Lower lobe of right lung (tissue), 2 donors: ENCODE results near the gene XPR1. TPM values are rescaled to one million over a fixed set of nuclear protein-coding genes. Genes with fewer than 3 reads are reported as not detected.

ENCODE experiments used
- ATAC-seq, 2 donors: fragments of 200-7000 bp; cut with Tn5 transposase; one replicate each; pipeline ENCODE4 v1.9.1; 2020 to 2022; ENCODE audit warnings: mild to moderate bottlenecking in 2 of 2, moderate library complexity in 2 of 2
- DNase-seq: peaks from one replicate; pipeline ENCODE4 v3.0.0-alpha.2; 2020
- H3K27ac ChIP-seq: fragments of 200-600 bp; one replicate; pipeline ENCODE4 v1.8.0; 2022
- H3K27me3 ChIP-seq: fragments of 200-600 bp; one replicate; pipeline ENCODE4 v1.8.0; 2022; ENCODE audit warnings: low read depth
- H3K36me3 ChIP-seq: fragments of 200-600 bp; one replicate; pipeline ENCODE4 v1.8.0; 2022; ENCODE audit warnings: mild to moderate bottlenecking
- H3K4me1 ChIP-seq: fragments of 200-600 bp; one replicate; pipeline ENCODE4 v1.8.0; 2022
- H3K4me3 ChIP-seq: fragments of 200-600 bp; one replicate; pipeline ENCODE4 v1.8.0; 2022; ENCODE audit warnings: mild to moderate bottlenecking
- H3K9me3 ChIP-seq: fragments of 200-600 bp; one replicate; pipeline ENCODE4 v1.8.0; 2022
- CTCF ChIP-seq: fragments of 200-600 bp; IDR thresholded peaks from one replicate; pipeline ENCODE4 v1.8.0; 2022; ENCODE audit warnings: antibody characterized with exemption, mild to moderate bottlenecking
- intact Hi-C: fragments of 100-400 bp; cut with DNase I; formaldehyde crosslinking; loops from one replicate; pipeline ENCODE4 v1.11.0; 2022
- total RNA-seq: library from RNA; stranded (reverse); fragmentation: NEBNext Ultra II Directional; extraction: Animal tissue kit (Norgen Biotek cat#: 25700); gene quantifications from one replicate; pipeline ENCODE4 v1.2.1, GENCODE V29; 2021
- donor health status: DM: no; HTN: yes; CAD: no; lungs with severe emphysema.

XPR1 gene
- total RNA-seq, 1 donor from 2014 or later: 21.1 TPM

GRCh38 chr1:180889325-180889724 lies 257.5 kb downstream of the XPR1 start:
- TF ChIP-seq CTCF: no peak

GRCh38 chr1:180892272-180892671 lies 260.4 kb downstream of the XPR1 start:
- no peak for DNase-seq
- Histone ChIP-seq H3K9me3 (no peaks in the 10 kb centered on the region), H3K36me3 (no peaks in the 10 kb centered on the region), H3K4me3 (no peak overlapping the region), H3K27me3 (no peaks in the 10 kb centered on the region), H3K4me1 (no peaks in the 10 kb centered on the region), H3K27ac (no peak overlapping the region)
- no peak for TF ChIP-seq CTCF
- intact Hi-C loops: no loop called here
- ATAC-seq: no peak

More at GRCh38 chr1:180889325-180889724, 257.5 kb downstream of the XPR1 start:
- no peak overlapping the region for H3K4me3 ChIP-seq
- no peaks in the 10 kb centered on the region for H3K4me1 ChIP-seq
- intact Hi-C loops: no loop called here
- H3K27ac ChIP-seq: no peak overlapping the region
- no peaks in the 10 kb centered on the region for H3K27me3 ChIP-seq
- ATAC-seq: no peak
- H3K9me3 ChIP-seq: no peaks in the 10 kb centered on the region
- no peak for DNase-seq
- peaks cover 10% of the 10 kb centered on the region for H3K36me3 ChIP-seq

- intact Hi-C loops: no loop called here
Measured at GRCh38 chr1:180892675-180893074, 260.9 kb downstream of the XPR1 start.

GRCh38 chr1:180893614-180894013 lies 261.8 kb downstream of the XPR1 start:
- H3K27me3 ChIP-seq: no peaks in the 10 kb centered on the region
- ATAC-seq (no peak), DNase-seq (no peak)
- intact Hi-C loops: no loop called here
- TF ChIP-seq CTCF: no peak
- H3K4me3 ChIP-seq: no peak overlapping the region
- no peaks in the 10 kb centered on the region for H3K36me3 ChIP-seq
- no peak overlapping the region for H3K27ac ChIP-seq
- peaks cover 3% of the 10 kb centered on the region for H3K4me1 ChIP-seq
- no peaks in the 10 kb centered on the region for H3K9me3 ChIP-seq

More at GRCh38 chr1:180892675-180893074, 260.9 kb downstream of the XPR1 start:
- H3K27ac ChIP-seq: no peak overlapping the region
- no peaks in the 10 kb centered on the region for H3K4me1 ChIP-seq
- DNase-seq (no peak), ATAC-seq (no peak)
- no peak for TF ChIP-seq CTCF
- H3K4me3 ChIP-seq: no peak overlapping the region
- no peaks in the 10 kb centered on the region for H3K9me3 ChIP-seq
- no peaks in the 10 kb centered on the region for H3K36me3 ChIP-seq
- no peaks in the 10 kb centered on the region for H3K27me3 ChIP-seq

- Histone ChIP-seq H3K36me3 (no peaks in the 10 kb centered on the region), H3K9me3 (no peaks in the 10 kb centered on the region), H3K4me3 (no peak overlapping the region), H3K4me1 (peaks cover 4% of the 10 kb centered on the region), H3K27ac (no peak overlapping the region), H3K27me3 (no peaks in the 10 kb centered on the region)
- intact Hi-C loops: no loop called here
- no peak for DNase-seq
- TF ChIP-seq CTCF: no peak
- ATAC-seq: no peak
Measured at GRCh38 chr1:180896161-180896560, 264.3 kb downstream of the XPR1 start.
